Measurements from ENCODE around the gene ATXN7.

- TF ChIP-seq, protein P1, sequence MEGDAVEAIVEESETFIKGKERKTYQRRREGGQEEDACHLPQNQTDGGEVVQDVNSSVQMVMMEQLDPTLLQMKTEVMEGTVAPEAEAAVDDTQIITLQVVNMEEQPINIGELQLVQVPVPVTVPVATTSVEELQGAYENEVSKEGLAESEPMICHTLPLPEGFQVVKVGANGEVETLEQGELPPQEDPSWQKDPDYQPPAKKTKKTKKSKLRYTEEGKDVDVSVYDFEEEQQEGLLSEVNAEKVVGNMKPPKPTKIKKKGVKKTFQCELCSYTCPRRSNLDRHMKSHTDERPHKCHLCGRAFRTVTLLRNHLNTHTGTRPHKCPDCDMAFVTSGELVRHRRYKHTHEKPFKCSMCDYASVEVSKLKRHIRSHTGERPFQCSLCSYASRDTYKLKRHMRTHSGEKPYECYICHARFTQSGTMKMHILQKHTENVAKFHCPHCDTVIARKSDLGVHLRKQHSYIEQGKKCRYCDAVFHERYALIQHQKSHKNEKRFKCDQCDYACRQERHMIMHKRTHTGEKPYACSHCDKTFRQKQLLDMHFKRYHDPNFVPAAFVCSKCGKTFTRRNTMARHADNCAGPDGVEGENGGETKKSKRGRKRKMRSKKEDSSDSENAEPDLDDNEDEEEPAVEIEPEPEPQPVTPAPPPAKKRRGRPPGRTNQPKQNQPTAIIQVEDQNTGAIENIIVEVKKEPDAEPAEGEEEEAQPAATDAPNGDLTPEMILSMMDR (IDR thresholded peaks at IDR 0.05), result no peak
- TF ChIP-seq POLR2A (IDR thresholded peaks at IDR 0.05; ENCODE audit: low read depth), result no peak
- no peak for TF ChIP-seq POLR2AphosphoS5 (IDR thresholded peaks at IDR 0.05)
These were observed 145.1 kb downstream of the ATXN7 start for GRCh38 chr3:64008487-64009351.

All from esophagus muscularis mucosa (tissue), 3 donors.